Activated CD4-positive, alpha-beta T cell treated with anti-CD3 and anti-CD28 coated beads, Interleukin-2, amount 50 U/mL, for 16 hours (primary cell): ENCODE data around the gene PRPS1.
"Not testable (repeated sequence)": the region's sequence is repeated elsewhere in the genome, so short reads cannot be mapped to it uniquely, and the experiment has no call there.

ENCODE experiments used
- DNase-seq: peaks from one replicate; pipeline ENCODE4 v3.0.0-alpha.2; 2020

Gene PRPS1

GRCh38 chrX:107630031-107630689 lies 1.9 kb downstream of the PRPS1 start:
- no peak for DNase-seq

- no peak for DNase-seq
Measured at GRCh38 chrX:107632346-107632745, 4.0 kb downstream of the PRPS1 start.

- no peak for DNase-seq
Measured at GRCh38 chrX:107646735-107647134, 18.4 kb downstream of the PRPS1 start.

GRCh38 chrX:107648332-107648731 lies 20.0 kb downstream of the PRPS1 start:
- DNase-seq: no peak

GRCh38 chrX:107654566-107654871 lies 26.2 kb downstream of the PRPS1 start:
- DNase-seq: no peak

GRCh38 chrX:107654872-107655761 lies 26.8 kb downstream of the PRPS1 start:
- peak; percentile 67 for DNase-seq

- no peak for DNase-seq
Measured at GRCh38 chrX:107656978-107657377, 28.7 kb downstream of the PRPS1 start.

GRCh38 chrX:107658660-107659059 lies 30.4 kb downstream of the PRPS1 start:
- no peak for DNase-seq

GRCh38 chrX:107659286-107659685 lies 31.0 kb downstream of the PRPS1 start:
- DNase-seq: no peak

GRCh38 chrX:107659768-107660167 lies 31.5 kb downstream of the PRPS1 start:
- peak; percentile 25 for DNase-seq

GRCh38 chrX:107662145-107662544 lies 33.8 kb downstream of the PRPS1 start:
- no peak for DNase-seq

- DNase-seq: no peak
Measured at GRCh38 chrX:107662824-107663223, 34.5 kb downstream of the PRPS1 start.

- DNase-seq: no peak
Measured at GRCh38 chrX:107666931-107667330, 38.6 kb downstream of the PRPS1 start.

GRCh38 chrX:107667426-107667825 lies 39.1 kb downstream of the PRPS1 start:
- DNase-seq: no peak

GRCh38 chrX:107668710-107669109 lies 40.4 kb downstream of the PRPS1 start:
- DNase-seq: not testable (repeated sequence)

GRCh38 chrX:107669261-107669660 lies 41.0 kb downstream of the PRPS1 start:
- DNase-seq: no peak

GRCh38 chrX:107669885-107670628 lies 41.7 kb downstream of the PRPS1 start:
- no peak for DNase-seq

GRCh38 chrX:107671256-107671655 lies 42.9 kb downstream of the PRPS1 start:
- DNase-seq: not testable (repeated sequence)

- DNase-seq: peak; percentile 86
Measured at GRCh38 chrX:107672955-107673378, 44.7 kb downstream of the PRPS1 start.

GRCh38 chrX:107673431-107673830 lies 45.1 kb downstream of the PRPS1 start:
- DNase-seq: no peak

- peak; percentile 93 for DNase-seq
Measured at GRCh38 chrX:107673933-107674479, 45.7 kb downstream of the PRPS1 start.

- peak; percentile 36 for DNase-seq
Measured at GRCh38 chrX:107674480-107675364, 46.4 kb downstream of the PRPS1 start.

GRCh38 chrX:107675365-107675654 lies 47.0 kb downstream of the PRPS1 start:
- no peak for DNase-seq
